ENCODE data around the gene CDH23. TPM values are rescaled to one million over a fixed set of nuclear protein-coding genes. Genes with fewer than 3 reads are reported as not detected.

Gene CDH23
- total and polyA plus RNA-seq, 2 experiments from 2014 or later = 0.30 to 1.5 TPM

DNA sequence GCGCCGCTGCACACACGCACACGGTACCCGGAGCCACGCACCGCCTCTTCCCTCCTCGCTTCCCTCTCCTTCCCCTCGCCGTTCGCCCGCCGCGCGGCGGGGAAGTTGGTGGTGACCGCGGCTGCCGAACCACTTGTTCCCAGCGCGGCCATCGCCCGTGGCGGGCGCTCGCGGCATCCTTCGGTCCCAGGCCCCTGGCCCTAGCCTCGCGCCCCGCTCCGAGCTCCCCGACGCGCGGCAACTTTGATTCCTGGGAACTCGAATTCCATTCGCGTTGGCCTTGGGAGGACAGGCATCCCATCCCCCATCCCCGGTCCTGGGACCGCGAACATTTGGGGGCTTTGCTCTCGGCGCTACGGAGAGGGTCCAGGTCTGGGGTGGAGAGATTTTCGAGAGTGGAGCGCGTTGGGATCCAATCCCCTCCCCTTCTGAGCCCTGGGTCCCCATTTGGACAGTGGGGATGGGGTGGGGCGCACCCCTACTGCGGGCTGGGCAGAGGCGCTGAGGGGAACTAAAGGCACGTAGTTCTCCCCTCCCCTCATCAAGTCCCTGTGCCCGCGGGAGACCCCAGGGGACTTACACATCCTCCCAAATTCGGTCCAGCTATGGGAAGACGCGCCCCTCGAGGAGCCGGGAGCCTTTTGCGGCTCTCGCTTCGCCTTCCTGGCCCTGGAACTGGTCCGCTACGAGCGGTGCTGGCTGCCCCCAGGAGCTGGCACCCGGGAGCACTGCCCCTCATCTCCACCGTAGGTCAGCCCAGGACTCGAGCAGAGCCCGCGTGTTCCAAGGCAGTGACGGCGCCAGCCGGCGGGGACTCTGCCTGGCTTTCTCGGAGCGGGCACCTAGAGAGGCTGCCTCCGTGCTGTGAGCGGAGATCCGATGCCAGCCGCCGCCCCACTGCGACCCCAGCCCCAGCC is 834 bp downstream of the CDH23 start:
- H2AFZ ChIP-seq = peak overlapping the region; percentile 56
- peak overlapping the region; percentile 42 for H3K4me3 ChIP-seq
- no peaks in the 10 kb centered on the region for H3K79me2 ChIP-seq
- no peaks in the 10 kb centered on the region for H3K9me3 ChIP-seq (ENCODE audit: low read depth)
- H3K4me1 ChIP-seq (ENCODE audit: insufficient read depth) = peaks cover 8% of the 10 kb centered on the region
- no peaks in the 10 kb centered on the region for H3K36me3 ChIP-seq (replicated peaks; ENCODE audit: insufficient read depth, low read depth)
- WGBS (ENCODE audit: low lambda C conversion rate, missing lambda C conversion rate) = 2% methylated on average over 74 of the region's 82 CpGs
- TF ChIP-seq EZH2phosphoT487 (IDR thresholded peaks at IDR 0.05; ENCODE audit: low read depth, severe bottlenecking, unreplicated experiment) (peak; percentile 24), EZH2 (IDR thresholded peaks at IDR 0.05; ENCODE audit: borderline replicate concordance) (peak; percentile 86), CTCF (IDR thresholded peaks at IDR 0.05; ENCODE audit: poor library complexity) (no peak)
- peak overlapping the region; percentile 98 for H3K4me2 ChIP-seq
- DNase-seq (ENCODE audit: low spot score) = no peak
- no peak overlapping the region for H3K27ac ChIP-seq
- peaks cover 43% of the 10 kb centered on the region for H3K27me3 ChIP-seq
- no peaks in the 10 kb centered on the region for H3K9me2 ChIP-seq (replicated peaks; ENCODE audit: insufficient read depth)
- H4K20me1 ChIP-seq (ENCODE audit: insufficient read depth, poor library complexity, severe bottlenecking) = no peaks in the 10 kb centered on the region

GRCh38 chr10:71398976-71399375 is 2.3 kb downstream of the CDH23 start:
- no peak for DNase-seq (ENCODE audit: low spot score)
- Histone ChIP-seq H3K4me2 (no peak overlapping the region), H3K27ac (no peak overlapping the region), H3K79me2 (no peaks in the 10 kb centered on the region), H4K20me1 (ENCODE audit: insufficient read depth, poor library complexity, severe bottlenecking) (no peaks in the 10 kb centered on the region), H3K4me3 (no peak overlapping the region), H3K27me3 (peaks cover 43% of the 10 kb centered on the region), H3K9me3 (ENCODE audit: low read depth) (no peaks in the 10 kb centered on the region), H2AFZ (no peak overlapping the region), H3K9me2 (replicated peaks; ENCODE audit: insufficient read depth) (no peaks in the 10 kb centered on the region), H3K36me3 (replicated peaks; ENCODE audit: insufficient read depth, low read depth) (no peaks in the 10 kb centered on the region), H3K4me1 (ENCODE audit: insufficient read depth) (peaks cover 8% of the 10 kb centered on the region)
- TF ChIP-seq EZH2phosphoT487 (IDR thresholded peaks at IDR 0.05; ENCODE audit: low read depth, severe bottlenecking, unreplicated experiment) (no peak), EZH2 (IDR thresholded peaks at IDR 0.05; ENCODE audit: borderline replicate concordance) (no peak), CTCF (IDR thresholded peaks at IDR 0.05; ENCODE audit: poor library complexity) (no peak)
- 62% methylated on average over 4 of the region's 4 CpGs for WGBS (ENCODE audit: low lambda C conversion rate, missing lambda C conversion rate)

GRCh38 chr10:71399946-71400345 is 3.2 kb downstream of the CDH23 start:
- no peak overlapping the region for H3K4me2 ChIP-seq
- no peaks in the 10 kb centered on the region for H4K20me1 ChIP-seq (ENCODE audit: insufficient read depth, poor library complexity, severe bottlenecking)
- H3K36me3 ChIP-seq (replicated peaks; ENCODE audit: insufficient read depth, low read depth) = no peaks in the 10 kb centered on the region
- peaks cover 8% of the 10 kb centered on the region for H3K4me1 ChIP-seq (ENCODE audit: insufficient read depth)
- DNase-seq (ENCODE audit: low spot score) = no peak
- TF ChIP-seq EZH2phosphoT487 (IDR thresholded peaks at IDR 0.05; ENCODE audit: low read depth, severe bottlenecking, unreplicated experiment) = no peak
- TF ChIP-seq CTCF (IDR thresholded peaks at IDR 0.05; ENCODE audit: poor library complexity) = no peak
- no peak for TF ChIP-seq EZH2 (IDR thresholded peaks at IDR 0.05; ENCODE audit: borderline replicate concordance)
- no peak overlapping the region for H3K27ac ChIP-seq
- H3K9me2 ChIP-seq (replicated peaks; ENCODE audit: insufficient read depth) = no peaks in the 10 kb centered on the region
- H3K79me2 ChIP-seq = no peaks in the 10 kb centered on the region
- H3K9me3 ChIP-seq (ENCODE audit: low read depth) = no peaks in the 10 kb centered on the region
- WGBS (ENCODE audit: low lambda C conversion rate, missing lambda C conversion rate) = 99% methylated on average over 5 of the region's 5 CpGs
- H3K4me3 ChIP-seq = no peak overlapping the region
- H2AFZ ChIP-seq = no peak overlapping the region
- H3K27me3 ChIP-seq = peaks cover 49% of the 10 kb centered on the region
